ENCODE results near the gene TWF2. TPM values are rescaled to one million over a fixed set of nuclear protein-coding genes. Genes with fewer than 3 reads are reported as not detected.

TWF2 gene
- total and polyA plus RNA-seq, 10 of the 15 experiments (the other 5 are each of a cell fraction or from before 2014, with no cell fraction given) = 0.16 to 106 (median 68.5) TPM

- ChIA-PET SMC1A (ENCODE audit: uncharacterized antibody, unreplicated experiment) (interaction anchor here (1.7 kb wide), 1 partner anchor 71 kb away, joined by 4 read pairs; no protein-coding TSS in a partner anchor), POLR2A (interaction anchor here (1.3 kb wide), 1 partner anchor 10 kb away, joined by 6 read pairs; no protein-coding TSS in a partner anchor), RAD21 (ENCODE audit: unreplicated experiment) (no interaction called here), CTCF (interaction anchor here (1.2 kb wide), 1 partner anchor 10 kb away, joined by 3 read pairs; no protein-coding TSS in a partner anchor)
- Histone ChIP-seq H3K36me3 (ENCODE audit: control insufficient read depth in 2 of 2, insufficient read depth in 2 of 2, low read length in 1 of 2) (peaks cover 13 to 44% of the 10 kb centered on the region in 2 experiments), H3K27ac (ENCODE audit: control insufficient read depth, insufficient read depth) (no peak overlapping the region), H2AFZ (ENCODE audit: control insufficient read depth, low read depth, low read length) (no peak overlapping the region), H3K4me3 (no peak overlapping the region), H3K4me2 (ENCODE audit: control insufficient read depth, insufficient read depth) (no peak overlapping the region), H3K4me1 (ENCODE audit: control insufficient read depth, insufficient read depth, low read length) (peaks cover 11% of the 10 kb centered on the region), H3K9me3 (replicated peaks; ENCODE audit: control insufficient read depth, insufficient read depth, low read length) (no peaks in the 10 kb centered on the region), H3K27me3 (replicated peaks in 1 of 2; ENCODE audit: control insufficient read depth in 2 of 2, insufficient read depth in 2 of 2, low read length in 1 of 2) (no peaks in the 10 kb centered on the region), H3K79me2 (ENCODE audit: control insufficient read depth, insufficient read depth, low read length) (peaks cover 48% of the 10 kb centered on the region), H4K20me1 (ENCODE audit: control insufficient read depth, insufficient read depth) (no peaks in the 10 kb centered on the region), H3K9ac (ENCODE audit: control insufficient read depth, insufficient read depth, low read length) (no peak overlapping the region)
- intact Hi-C loops (cut with micrococcal nuclease; ENCODE audit: unreplicated experiment) = no loop called here
- in situ Hi-C loops (cut with MboI) = no loop called here
- no peak for FAIRE-seq
- WGBS (ENCODE audit: insufficient coverage, insufficient replicate concordance, low lambda C conversion rate, missing lambda C conversion rate) = 97% methylated on average over 7 of the region's 7 CpGs
- TSS peak; percentile 4 for BruUV-seq (replicated peaks)
- no peak for DNase-seq (ENCODE audit: low read depth, low spot score)
- no peak for ATAC-seq
- TF ChIP-seq ATF2 (IDR thresholded peaks at IDR 0.05; ENCODE audit: low read length) = no peak
- TF ChIP-seq MYB (IDR thresholded peaks at IDR 0.05; ENCODE audit: borderline replicate concordance, low read depth, low read length) = no peak
- TF ChIP-seq FOXM1 (IDR thresholded peaks at IDR 0.05; ENCODE audit: low read depth, low read length) = no peak
- TF ChIP-seq SUPT20H (IDR thresholded peaks at IDR 0.05; ENCODE audit: borderline replicate concordance, control insufficient read depth, low read depth, low read length) = no peak
- no peak for TF ChIP-seq POLR2AphosphoS2 (IDR thresholded peaks at IDR 0.05; ENCODE audit: low read depth, low read length)
- TF ChIP-seq YBX1 (IDR thresholded peaks at IDR 0.05) = no peak
- TF ChIP-seq HDAC6 (IDR thresholded peaks at IDR 0.05; ENCODE audit: unreplicated experiment) = no peak
- no peak for TF ChIP-seq NR2C1 (IDR thresholded peaks at IDR 0.05)
- TF ChIP-seq NR2C2 (IDR thresholded peaks at IDR 0.05; ENCODE audit: borderline replicate concordance, control insufficient read depth, insufficient read length, low read depth) = no peak
- TF ChIP-seq SREBF1 (IDR thresholded peaks at IDR 0.05; ENCODE audit: low read length) = no peak
- TF ChIP-seq CREB1 (IDR thresholded peaks at IDR 0.05; ENCODE audit: low read depth) = no peak
- TF ChIP-seq CBX5 (IDR thresholded peaks at IDR 0.05; ENCODE audit: low read depth) = no peak
- TF ChIP-seq MEF2B (IDR thresholded peaks at IDR 0.05; ENCODE audit: partially characterized antibody, poor library complexity, severe bottlenecking) = no peak
- no peak for TF ChIP-seq ZNF592 (IDR thresholded peaks at IDR 0.05)
- TF ChIP-seq BACH1 (IDR thresholded peaks at IDR 0.05; ENCODE audit: borderline replicate concordance) = no peak
Measured at GRCh38 chr3:52268036-52268435, 29.1 kb upstream of the TWF2 start.

Measured in GM12878 (cell line).